Endometrial microvascular endothelial cells (primary cell): Measurements from ENCODE around the gene TMEM106C. TPM values are rescaled to one million over a fixed set of nuclear protein-coding genes. Genes with fewer than 3 reads are reported as not detected.

Source experiments
- in situ Hi-C: cut with HindIII; loops from 2 replicates; pipeline ENCODE4 v1.10.0; 2017; ENCODE audit warnings: low sequenced_read_pairs, low pct_unique_long_range_greater_than_20kb; ENCODE audit errors: inconsistent ontology term
- total RNA-seq: library from RNA; depleted of rRNA; stranded (reverse); fragments of >200 nt; gene quantifications from one replicate; pipeline ENCODE4 v1.2.3, GENCODE V29; 2015; ENCODE audit errors: inconsistent ontology term

The TMEM106C gene, protein sequence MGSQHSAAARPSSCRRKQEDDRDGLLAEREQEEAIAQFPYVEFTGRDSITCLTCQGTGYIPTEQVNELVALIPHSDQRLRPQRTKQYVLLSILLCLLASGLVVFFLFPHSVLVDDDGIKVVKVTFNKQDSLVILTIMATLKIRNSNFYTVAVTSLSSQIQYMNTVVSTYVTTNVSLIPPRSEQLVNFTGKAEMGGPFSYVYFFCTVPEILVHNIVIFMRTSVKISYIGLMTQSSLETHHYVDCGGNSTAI
- total RNA-seq, result 115 TPM

DNA sequence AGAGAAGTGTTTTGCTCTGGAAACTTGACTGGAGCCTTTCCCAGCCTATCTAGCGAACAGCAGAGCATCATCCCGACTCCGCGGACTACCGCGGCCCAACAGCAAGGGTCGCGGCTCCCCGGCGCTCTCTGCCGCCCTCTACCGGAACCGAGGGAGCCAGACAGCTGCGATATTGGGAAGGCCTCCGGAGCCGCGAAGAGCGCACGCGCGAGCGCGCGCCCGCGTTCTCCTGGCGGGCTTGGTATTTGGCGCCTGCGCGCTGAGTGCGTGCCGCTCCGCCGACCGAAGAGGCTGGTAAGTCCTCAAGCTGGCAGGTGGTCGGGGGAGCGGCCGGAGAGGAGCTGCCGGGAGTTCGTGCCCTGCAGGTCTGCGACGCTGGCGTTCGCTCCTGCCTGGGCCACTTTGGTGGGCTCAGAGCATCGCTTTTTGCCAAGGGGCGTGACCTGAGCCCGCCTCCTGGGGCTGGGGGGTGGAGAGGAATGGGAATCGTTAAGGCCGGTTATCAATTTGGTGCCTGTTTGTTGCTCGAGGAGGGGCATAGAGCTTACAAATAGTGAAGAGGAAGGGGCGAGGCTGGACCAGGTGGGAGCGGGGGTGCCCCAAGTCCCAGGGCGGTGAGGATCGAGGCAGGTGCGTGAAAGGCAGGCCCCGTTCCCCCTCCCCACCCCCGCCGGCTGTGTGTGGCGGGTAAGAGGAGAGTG, at the start of gene TMEM106C:
Gene TMEM106C, plus strand, starts transcription at position 257 of the 701 bp plus-strand sequence. CDS start 641 bp downstream, outside the sequence.
- in situ Hi-C loops, result no loop called here

DNA sequence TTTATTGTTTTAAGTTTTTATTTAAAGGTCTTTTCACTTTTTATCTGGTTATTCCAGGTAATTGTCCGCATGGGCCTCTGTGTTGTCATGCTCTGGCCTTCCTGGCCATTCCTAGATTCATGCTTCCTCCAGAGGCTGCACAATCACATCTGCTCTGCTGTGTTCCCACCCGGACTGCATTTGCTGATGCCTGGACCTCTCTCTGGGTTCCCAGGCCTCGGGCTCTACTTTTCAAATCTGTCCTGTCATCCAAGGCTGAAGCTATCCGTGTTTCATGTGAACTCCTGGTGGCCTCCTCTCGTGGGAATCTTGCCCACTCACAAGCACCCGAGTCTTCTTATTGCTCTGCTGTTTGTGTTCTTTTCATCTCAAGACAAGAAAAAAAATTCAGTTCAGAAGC, 42.5 kb upstream of the TMEM106C start:
- in situ Hi-C loops, result no loop called here

DNA sequence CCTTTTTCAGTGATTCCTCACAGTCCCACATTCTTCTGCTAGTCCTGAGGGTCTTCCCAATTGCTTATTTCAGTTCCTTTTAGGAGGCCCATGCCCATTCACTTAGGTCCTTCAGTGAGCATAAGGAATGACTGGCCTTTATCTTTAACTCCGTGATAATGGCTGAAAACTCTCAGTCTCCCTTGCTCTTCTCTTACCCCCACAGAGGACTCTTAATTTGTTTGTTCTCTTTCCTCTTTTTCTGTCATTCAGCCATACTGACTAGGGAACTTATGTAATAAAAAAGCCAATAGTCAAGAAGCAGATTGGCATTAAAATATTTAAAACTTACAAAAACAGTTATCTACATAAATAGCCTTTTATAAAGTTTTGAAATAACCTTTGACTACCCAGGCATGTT, 41.5 kb upstream of the TMEM106C start:
- in situ Hi-C loops, result no loop called here

DNA sequence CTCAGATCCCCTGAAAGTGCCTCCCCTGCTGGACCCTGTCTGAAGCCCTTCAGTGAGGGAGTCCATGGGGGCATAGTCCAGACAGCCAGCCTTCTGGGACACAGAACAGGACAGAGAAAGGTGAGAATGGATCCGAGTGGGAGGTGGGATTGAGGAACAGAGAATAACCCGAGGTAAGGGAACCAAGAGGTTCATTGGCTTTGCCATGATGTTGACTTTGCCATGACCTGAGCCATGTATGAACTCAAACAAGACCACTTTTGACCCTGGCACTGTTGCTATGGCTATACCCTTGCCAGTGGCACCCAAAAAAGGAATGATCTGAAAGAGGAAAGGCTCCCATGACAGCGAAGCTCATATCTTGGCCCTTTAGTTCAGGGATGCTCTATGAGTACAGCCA, 36.0 kb upstream of the TMEM106C start:
- in situ Hi-C loops, result no loop called here

DNA sequence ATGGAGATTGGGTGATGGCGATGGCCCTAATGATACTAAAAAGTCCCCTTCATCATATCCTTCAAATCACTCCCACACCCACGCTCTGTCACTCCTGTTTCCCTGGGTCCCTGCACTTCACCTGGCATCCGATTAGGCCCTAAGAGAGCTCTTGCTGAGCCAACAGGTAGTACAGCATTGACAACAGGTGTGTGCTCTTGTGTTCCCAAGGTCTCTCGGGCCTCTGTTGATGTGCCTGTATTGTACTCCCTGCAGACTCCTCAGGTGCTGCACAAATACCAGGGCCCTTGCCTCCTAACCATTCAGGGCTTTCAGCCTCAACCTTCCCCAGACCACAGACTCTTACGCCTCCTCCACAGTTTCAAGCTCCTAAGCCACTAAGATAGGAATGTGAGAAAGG, 32.8 kb upstream of the TMEM106C start:
- in situ Hi-C loops, result no loop called here

DNA sequence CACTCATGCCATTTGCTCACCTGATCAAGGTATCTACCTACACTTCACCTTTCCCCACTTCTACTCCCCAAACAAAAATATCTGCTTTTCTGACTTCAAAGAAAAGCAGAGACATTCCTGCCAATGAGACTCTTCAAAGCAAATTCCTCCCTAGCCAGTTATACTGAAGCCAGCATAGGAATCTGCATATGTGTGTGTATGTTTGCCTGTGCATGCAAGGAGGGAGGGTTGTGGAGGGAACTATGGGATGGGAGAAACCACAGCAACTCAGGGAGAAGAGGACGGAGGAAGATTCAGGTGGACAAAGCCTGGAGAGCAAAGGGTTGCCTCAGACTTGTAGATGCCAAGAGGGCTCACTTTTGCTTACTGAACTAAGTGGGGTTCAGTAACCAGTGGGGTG, 32.2 kb upstream of the TMEM106C start:
- in situ Hi-C loops, result no loop called here

DNA sequence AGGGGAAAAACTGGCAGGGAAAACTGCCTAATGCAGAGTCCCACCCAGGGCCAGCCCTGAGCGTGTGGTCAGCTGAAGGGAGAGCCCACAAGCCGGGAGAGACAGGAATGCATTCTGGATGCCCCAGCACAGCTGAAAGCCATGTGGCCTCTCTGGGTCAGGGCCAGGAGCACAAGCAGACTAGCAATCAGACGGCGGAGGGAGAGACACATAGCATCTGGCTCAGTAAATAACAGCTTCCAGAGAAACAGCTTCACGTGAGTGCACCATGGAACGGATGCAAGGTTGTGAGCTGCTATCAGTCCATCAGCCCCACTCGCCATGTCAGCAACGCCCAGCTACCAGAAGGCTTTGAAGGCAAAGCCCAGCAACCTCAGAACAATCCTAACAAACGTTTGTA, 28.2 kb upstream of the TMEM106C start:
- in situ Hi-C loops, result no loop called here

DNA sequence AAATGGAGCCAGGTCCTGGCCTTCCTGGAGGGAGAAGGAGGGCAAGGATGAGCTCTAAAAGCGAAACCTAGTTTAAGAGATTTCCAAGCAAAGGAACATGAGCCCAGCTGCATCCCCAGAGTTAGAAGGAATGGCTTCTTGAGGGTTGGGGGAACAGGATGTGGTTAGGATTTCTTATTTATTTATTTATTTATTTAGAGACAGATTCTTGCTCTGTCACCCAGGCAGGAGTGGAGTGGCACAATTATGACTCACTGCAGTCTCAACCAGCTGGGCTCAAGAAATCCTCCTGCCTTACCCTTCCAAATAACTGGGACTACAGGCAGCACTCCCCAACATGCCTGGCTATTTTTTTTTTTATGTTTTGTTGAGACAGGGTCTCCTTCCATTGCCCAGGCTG, 25.3 kb upstream of the TMEM106C start:
- in situ Hi-C loops, result no loop called here

DNA sequence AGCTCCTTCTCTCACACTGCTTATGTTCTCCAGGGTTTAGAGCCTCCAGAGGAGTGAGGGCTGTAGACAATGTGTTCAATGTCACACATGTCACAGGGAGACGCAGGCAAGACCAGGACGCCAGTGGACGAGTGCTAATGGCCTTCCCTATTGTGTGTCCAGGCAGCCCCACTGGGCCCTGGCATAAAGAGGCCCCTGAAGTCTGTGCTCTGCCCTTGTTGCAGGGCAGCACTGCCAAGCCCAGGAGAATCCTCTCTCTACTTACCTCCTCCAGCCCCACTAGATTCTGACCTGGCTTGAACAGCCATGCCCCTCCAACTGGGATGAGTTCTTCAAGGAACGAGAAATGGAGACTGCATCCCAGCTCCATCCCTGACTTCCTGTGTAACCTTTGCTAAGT, 24.8 kb upstream of the TMEM106C start:
- in situ Hi-C loops, result no loop called here

DNA sequence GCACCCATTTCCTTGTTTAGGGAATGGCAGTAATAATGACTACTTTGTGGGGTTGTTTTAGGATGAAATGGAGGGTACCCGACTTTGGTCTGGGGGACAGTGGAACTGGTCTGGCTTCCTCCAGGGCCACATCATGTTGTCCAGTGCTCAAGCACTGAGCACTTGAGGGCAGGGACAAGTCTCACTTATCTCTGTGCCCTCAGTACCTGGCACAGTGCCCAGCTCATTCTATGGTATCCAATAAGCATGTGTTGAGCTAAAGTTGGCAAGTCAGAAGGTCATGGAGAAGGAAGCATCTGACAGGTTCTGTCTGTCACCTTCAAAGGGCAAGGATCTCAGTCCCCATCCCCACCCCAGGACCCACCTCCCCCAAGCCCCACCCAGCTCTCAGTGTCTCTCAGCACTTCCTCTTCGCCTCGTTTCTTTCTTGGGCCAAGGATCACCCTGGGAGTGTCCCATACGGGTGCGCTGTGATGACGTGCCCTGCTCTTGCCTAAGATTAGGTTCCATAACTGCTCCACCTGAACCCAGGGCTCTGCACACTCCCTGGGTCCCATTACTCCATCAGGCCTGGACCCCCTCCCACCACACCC, 24.3 kb upstream of the TMEM106C start:
- in situ Hi-C loops, result no loop called here

DNA sequence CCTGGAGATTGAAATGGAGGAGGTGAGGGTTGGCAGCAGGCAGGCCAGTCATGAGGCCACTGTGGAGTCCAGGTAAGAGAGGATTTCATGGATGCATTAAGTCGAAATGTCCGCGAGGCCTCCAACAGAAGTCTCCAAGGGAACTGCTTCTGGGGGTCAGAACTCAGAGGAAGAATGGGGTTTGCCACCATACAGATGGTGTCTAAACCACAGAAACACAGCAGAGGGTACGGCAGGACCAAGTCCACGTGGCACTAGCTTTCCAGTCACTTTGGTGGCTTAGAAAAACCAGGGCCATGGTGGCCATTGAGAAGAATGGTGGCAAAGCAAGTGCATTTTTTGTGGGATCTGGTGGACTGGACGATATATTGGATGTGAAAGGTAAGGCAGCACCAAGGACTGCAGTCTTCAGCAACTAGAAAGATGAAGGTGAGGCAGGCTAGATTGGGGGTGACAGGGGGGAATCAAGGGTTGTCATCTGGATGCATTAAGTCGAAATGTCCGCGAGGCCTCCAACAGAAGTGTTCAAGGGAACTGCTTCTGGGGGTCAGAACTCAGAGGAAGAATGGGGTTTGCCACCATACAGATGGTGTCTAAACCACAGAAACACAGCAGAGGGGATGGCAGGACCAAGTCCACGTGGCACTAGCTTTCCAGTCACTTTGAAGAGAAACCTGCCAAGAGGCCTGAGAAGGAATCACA, 22.5 kb upstream of the TMEM106C start:
- in situ Hi-C loops, result no loop called here

DNA sequence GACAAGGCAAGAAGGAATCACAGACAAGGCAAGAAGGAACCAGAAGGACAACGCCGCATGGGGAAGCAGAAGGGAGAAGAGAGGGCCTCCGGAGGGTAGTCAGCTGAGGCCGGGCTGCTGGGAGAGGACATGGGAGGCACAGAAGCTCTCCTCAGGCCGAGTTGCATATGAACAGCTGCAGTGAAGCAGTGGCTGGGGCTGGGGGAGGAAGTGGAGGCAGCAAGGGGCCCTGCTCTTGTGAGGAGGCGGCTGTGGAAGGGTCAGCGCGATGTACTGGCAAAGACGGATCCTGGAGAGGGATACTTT, 22.0 kb upstream of the TMEM106C start:
- in situ Hi-C loops, result no loop called here

DNA sequence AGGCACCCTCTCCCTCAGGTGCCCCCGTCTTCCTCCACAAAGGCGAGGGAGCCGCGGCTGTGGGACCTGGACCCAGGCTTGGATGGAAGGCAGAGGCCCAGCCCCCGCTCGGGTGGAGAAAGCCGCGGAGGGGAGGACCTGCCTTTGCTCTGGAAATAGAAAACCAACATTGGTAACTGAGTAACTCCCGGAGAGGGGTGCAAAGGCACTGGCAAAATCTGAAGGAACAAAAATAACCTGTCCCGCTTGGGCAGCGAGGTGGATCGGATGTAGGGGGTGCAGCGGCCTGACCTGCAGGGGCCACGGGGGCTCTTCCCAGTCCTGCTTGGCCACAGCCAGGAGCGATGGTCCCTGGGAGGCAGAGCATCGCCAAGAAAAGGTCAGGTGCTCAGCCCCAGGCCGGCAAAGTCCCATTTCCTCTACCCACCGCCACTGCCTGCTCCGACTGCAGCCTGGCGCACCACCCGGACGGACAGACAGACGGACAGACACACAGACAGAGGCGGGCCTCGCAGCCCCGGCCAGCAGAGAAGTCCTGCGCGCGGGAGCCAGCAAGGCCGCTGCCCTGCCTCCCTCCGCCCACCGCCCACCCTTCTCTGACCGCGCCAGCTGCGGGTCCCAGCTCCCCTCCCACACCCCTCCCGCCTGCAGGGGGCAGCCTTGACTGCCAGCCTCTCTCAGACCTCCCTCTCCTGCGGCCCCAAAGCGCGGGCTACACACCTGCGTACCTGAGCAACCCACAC, 21.4 kb upstream of the TMEM106C start:
- in situ Hi-C loops, result no loop called here

DNA sequence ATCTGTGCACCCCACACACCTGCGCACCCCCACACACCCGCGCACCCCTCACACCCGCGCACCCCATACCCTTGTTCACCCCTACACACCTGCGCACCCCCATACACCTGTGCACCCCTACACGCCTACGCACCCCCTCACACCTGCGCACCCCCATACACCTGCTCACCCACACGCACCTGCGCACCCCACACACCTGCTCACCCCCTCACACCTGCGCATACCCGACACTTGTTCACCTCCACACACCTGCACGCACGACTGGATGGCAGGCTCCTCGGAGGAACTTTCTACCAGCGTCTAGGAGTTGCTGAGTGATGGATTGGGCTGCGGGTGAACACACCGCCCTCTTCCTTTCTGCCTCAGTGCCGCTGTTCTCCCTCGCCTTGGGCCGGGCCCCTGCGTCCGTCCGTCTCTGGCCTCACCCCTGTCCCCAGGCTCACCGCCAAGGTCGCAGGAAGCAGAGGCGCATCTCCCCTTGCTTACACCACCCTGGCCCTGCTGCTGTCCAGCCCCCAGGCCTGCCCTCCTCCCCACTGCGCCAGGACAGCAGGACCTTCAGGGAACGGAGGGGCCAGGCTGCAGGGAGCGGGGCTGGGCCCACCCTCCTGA, 20.7 kb upstream of the TMEM106C start:
- in situ Hi-C loops, result no loop called here

DNA sequence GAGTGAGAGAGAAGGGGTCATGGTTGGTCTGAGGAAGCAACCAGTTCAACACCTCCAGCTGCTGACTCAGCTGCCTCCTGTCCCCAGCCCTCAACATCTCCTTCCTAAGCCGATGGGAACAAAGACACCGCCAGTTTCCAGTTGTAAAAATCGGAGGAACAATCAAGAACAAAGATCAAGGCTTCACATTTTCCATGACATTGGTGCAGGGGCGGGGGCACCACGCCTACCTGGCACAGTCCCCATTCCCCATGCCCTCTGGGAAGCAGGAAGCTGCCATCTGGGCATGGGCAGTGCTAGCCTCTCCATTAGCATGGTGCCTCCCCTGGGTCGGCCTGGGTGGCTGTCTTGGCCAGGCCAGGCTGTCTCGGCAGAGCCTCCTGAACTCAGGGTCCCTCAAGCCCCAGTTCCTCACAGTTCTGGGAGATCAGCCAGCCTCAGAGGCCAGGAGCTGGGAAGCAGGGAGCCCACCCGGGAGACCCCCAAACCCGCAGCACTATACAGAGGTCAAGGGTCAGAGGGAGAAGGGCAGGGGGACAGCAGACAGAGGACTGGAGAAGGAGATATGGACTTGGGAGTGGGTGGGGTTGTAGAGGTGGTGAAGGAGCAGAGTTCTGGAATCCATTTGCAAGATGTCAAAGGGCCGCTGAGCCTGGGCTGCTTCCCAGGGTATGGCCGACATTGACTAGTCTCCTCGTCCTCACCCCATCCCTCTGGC, 19.6 kb upstream of the TMEM106C start:
- in situ Hi-C loops, result no loop called here

DNA sequence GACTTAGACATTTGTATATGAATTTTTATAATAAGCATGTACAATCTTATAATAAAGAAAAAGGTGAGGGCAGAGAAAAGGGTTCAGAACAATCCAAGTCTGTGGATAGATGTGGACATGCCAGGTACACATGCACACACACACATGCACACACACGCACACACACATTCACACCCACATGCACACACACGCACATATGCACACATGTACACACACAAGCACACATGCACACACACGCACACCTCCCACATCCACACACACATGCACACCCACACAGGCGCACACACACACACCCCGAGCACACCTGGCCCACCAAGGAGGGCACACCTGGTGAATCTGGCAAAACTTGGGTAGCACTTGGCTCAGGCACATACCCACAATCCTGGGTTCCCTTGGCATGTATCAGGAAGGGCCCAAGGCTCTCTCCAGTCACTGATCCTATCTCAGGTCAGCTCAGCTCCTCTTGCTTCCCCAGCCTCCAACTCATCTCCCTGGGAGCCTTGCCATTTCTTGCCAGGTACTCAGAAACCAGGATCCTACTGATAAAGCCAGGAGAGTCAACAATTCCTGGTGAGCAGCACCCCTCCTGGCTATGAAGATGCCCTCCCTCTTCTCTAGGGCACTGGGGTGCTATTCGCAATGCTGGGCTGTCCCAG, 18.6 kb upstream of the TMEM106C start:
- in situ Hi-C loops, result no loop called here

DNA sequence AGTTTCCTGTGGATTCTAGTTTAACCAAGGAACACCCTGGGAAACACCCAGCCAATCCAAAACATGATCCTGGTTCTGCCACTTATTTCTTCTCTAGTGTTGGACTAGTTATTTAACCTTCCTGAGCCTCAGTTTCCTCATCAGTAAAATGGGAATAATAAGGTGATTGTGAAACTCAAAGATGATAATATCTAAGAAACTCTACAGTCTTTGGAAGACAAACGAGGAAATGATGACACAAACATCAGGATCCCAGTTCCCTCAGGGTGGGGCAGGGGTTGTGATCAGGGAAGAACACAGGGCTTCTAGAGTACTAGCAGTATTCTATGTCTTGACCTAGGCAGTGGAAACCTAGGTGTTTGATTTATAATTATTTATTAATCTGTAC, 18.1 kb upstream of the TMEM106C start:
- in situ Hi-C loops, result no loop called here
